ENCODE data around the gene GAB1. TPM values are rescaled to one million over a fixed set of nuclear protein-coding genes. Genes with fewer than 3 reads are reported as not detected.
A peak's percentile ranks its signal among the peaks of the same experiment; 100 is the strongest.

The GAB1 gene
- total and polyA plus RNA-seq, 2 donors from 2014 or later, result 3.6 to 38.0 TPM

- intact Hi-C loops (cut with DNase I), result no loop called here
- Histone ChIP-seq H3K36me3 (ENCODE audit: control insufficient read depth in 2 of 3, insufficient read depth in 3 of 3, low read length in 3 of 3) (no peaks in the 10 kb centered on the region), H3K27me3 (ENCODE audit: control insufficient read depth, insufficient read depth, low read length) (no peaks in the 10 kb centered on the region), H3K9ac (ENCODE audit: low read length in 3 of 3) (no peak overlapping the region), H3K4me1 (ENCODE audit: control insufficient read depth in 2 of 3, insufficient read depth in 2 of 3, low read depth in 1 of 3, low read length in 3 of 3) (peaks cover 0 to 45% (median 21%) of the 10 kb centered on the region in 3 donors), H3K9me3 (ENCODE audit: control insufficient read depth in 2 of 3, insufficient read depth in 1 of 3, low read length in 3 of 3) (no peaks in the 10 kb centered on the region), H3K27ac (ENCODE audit: low read depth in 2 of 2, low read length in 2 of 2) (no peak overlapping the region), H3K4me3 (ENCODE audit: low read length in 3 of 3) (no peak overlapping the region)
- no peak for TF ChIP-seq CTCF (IDR thresholded peaks at IDR 0.05; ENCODE audit: borderline replicate concordance, extremely low read depth, insufficient read depth)
- DNase-seq, result no peak
- FAIRE-seq, result no peak
Observed at GRCh38 chr4:143351774-143352451, 15.2 kb downstream of the GAB1 start.

GRCh38 chr4:143352720-143353119 is 16.0 kb downstream of the GAB1 start:
- DNase-seq (no peak), FAIRE-seq (no peak)
- H3K4me1 ChIP-seq (ENCODE audit: control insufficient read depth in 2 of 3, insufficient read depth in 2 of 3, low read depth in 1 of 3, low read length in 3 of 3), result peaks cover 0 to 49% (median 21%) of the 10 kb centered on the region in 3 donors
- no peaks in the 10 kb centered on the region for H3K9me3 ChIP-seq (ENCODE audit: control insufficient read depth in 2 of 3, insufficient read depth in 1 of 3, low read length in 3 of 3)
- H3K36me3 ChIP-seq (ENCODE audit: control insufficient read depth in 2 of 3, insufficient read depth in 3 of 3, low read length in 3 of 3), result no peaks in the 10 kb centered on the region
- TF ChIP-seq CTCF (IDR thresholded peaks at IDR 0.05; ENCODE audit: borderline replicate concordance, extremely low read depth, insufficient read depth), result no peak
- peak overlapping the region in 1 of 2 donors; percentile 23 for H3K27ac ChIP-seq (ENCODE audit: low read depth in 2 of 2, low read length in 2 of 2)
- no peaks in the 10 kb centered on the region for H3K27me3 ChIP-seq (ENCODE audit: control insufficient read depth, insufficient read depth, low read length)
- no peak overlapping the region for H3K9ac ChIP-seq (ENCODE audit: low read length in 3 of 3)
- intact Hi-C loops (cut with DNase I), result no loop called here
- H3K4me3 ChIP-seq (ENCODE audit: low read length in 3 of 3), result no peak overlapping the region

GRCh38 chr4:143353797-143354196 is 17.1 kb downstream of the GAB1 start:
- no peaks in the 10 kb centered on the region for H3K36me3 ChIP-seq (ENCODE audit: control insufficient read depth in 2 of 3, insufficient read depth in 3 of 3, low read length in 3 of 3)
- no peak for TF ChIP-seq CTCF (IDR thresholded peaks at IDR 0.05; ENCODE audit: borderline replicate concordance, extremely low read depth, insufficient read depth)
- intact Hi-C loops (cut with DNase I), result no loop called here
- DNase-seq (no peak), FAIRE-seq (no peak)
- peaks cover 0 to 54% (median 17%) of the 10 kb centered on the region in 3 donors for H3K4me1 ChIP-seq (ENCODE audit: control insufficient read depth in 2 of 3, insufficient read depth in 2 of 3, low read depth in 1 of 3, low read length in 3 of 3)
- no peaks in the 10 kb centered on the region for H3K9me3 ChIP-seq (ENCODE audit: control insufficient read depth in 2 of 3, insufficient read depth in 1 of 3, low read length in 3 of 3)
- H3K4me3 ChIP-seq (ENCODE audit: low read length in 3 of 3), result no peak overlapping the region
- H3K27ac ChIP-seq (ENCODE audit: low read depth in 2 of 2, low read length in 2 of 2), result no peak overlapping the region
- no peak overlapping the region for H3K9ac ChIP-seq (ENCODE audit: low read length in 3 of 3)
- H3K27me3 ChIP-seq (ENCODE audit: control insufficient read depth, insufficient read depth, low read length), result no peaks in the 10 kb centered on the region

Data from kidney (tissue), 14 donors.